ENCODE data around the gene SLC35E2B. TPM values are rescaled to one million over a fixed set of nuclear protein-coding genes. Genes with fewer than 3 reads are reported as not detected.
A peak's percentile ranks its signal among the peaks of the same experiment; 100 is the strongest.

SLC35E2B gene
- total RNA-seq, 1 experiment from 2014 or later = 51.3 TPM

DNA sequence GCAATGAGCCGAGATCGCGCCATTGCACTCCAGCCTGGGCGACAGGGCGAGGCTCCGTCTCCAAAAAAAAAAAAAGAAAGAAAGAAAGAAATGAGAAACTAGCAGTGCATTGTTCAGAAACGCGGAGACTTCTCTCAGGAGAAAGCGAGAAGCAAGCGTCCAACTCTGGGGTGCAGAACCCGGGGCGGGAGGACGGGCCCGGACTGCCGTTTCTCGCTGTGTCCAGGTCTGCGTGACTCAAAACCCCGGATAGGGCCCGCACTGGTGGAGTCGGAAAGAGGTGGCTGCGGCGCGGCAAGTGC lies 77.7 kb downstream of the SLC35E2B start:
- no peak for ATAC-seq
- CTCF ChIA-PET = interaction anchor here (1.0 to 2.4 kb wide), 4 partner anchors 14 to 110 kb away, joined by 4 to 8 read pairs (median 6); no protein-coding TSS in a partner anchor
- Mint-ChIP-seq H3K36me3 (0 out of 2 replicates have a peak, but pooled peaks cover 5% of the 10 kb centered on the region), H3K4me3 (peak overlapping the region; percentile 91), H3K9me3 (no peaks in the 10 kb centered on the region), H3K4me1 (peaks cover 18% of the 10 kb centered on the region), H3K27me3 (ENCODE audit: low read depth) (no peaks in the 10 kb centered on the region), H3K27ac (peak overlapping the region; percentile 73)
- POLR2A ChIA-PET = interaction anchor here (1.5 kb wide), 1 partner anchor 14 kb away, joined by 7 read pairs; no protein-coding TSS in a partner anchor
- TF ChIP-seq ZNF232 (CRISPR knock-in tag; IDR thresholded peaks at IDR 0.05) (0 out of 2 replicates have a peak, but pooled peaks have one; percentile 56), SP1 (CRISPR knock-in tag; conservative IDR thresholded peaks at IDR 0.05) (no peak)
- DNase-seq (ENCODE audit: low spot score) = no peak

DNA sequence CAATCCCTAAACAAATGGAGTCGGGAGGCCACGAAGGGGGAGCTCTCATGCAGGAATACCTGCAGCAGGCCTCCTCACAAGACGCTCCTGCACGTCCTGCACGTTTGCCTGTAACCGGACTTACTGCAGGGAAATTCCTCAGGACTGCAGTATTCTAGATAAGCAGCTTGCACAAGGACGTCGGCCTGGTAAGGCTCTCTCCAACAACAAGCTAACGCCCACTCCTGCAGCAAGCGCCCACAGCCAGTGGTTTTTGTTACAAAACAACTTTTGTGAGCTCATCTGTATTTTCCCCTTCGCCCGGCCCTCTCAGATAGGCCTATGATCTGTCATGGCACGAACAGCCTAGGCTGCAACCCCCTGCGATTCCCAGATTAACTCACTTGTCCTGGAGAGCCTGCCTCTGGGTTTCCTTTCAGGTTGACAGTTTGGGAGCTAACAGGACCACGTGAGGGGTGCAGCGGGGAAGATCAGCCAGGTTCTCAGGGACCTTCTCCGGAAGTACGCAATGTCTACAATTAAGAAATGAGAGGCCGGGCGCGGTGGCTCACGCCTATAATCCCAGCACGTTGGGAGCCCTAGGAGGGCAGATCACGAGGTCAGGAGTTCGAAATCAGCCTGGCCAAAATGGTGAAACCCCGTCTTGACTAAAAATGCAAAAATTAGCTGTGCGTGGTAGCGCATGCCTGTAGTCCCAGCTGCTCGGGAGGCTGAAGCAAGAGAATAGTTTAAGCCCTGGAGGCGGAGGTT lies 78.2 kb downstream of the SLC35E2B start:
- ChIA-PET CTCF (interaction anchor here (1.0 to 2.4 kb wide), 4 partner anchors 15 to 110 kb away, joined by 4 to 8 read pairs (median 6); no protein-coding TSS in a partner anchor), POLR2A (interaction anchor here (1.5 kb wide), 1 partner anchor 15 kb away, joined by 7 read pairs; no protein-coding TSS in a partner anchor)
- Mint-ChIP-seq H3K4me1 (peaks cover 18% of the 10 kb centered on the region), H3K27me3 (ENCODE audit: low read depth) (no peaks in the 10 kb centered on the region), H3K4me3 (peak overlapping the region; percentile 91), H3K27ac (peak overlapping the region; percentile 73), H3K36me3 (0 out of 2 replicates have a peak, but pooled peaks cover 5% of the 10 kb centered on the region), H3K9me3 (no peaks in the 10 kb centered on the region)
- TF ChIP-seq MYBL2 (CRISPR knock-in tag; IDR thresholded peaks at IDR 0.05) = no peak
- TF ChIP-seq, protein P1, sequence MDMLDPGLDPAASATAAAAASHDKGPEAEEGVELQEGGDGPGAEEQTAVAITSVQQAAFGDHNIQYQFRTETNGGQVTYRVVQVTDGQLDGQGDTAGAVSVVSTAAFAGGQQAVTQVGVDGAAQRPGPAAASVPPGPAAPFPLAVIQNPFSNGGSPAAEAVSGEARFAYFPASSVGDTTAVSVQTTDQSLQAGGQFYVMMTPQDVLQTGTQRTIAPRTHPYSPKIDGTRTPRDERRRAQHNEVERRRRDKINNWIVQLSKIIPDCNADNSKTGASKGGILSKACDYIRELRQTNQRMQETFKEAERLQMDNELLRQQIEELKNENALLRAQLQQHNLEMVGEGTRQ (CRISPR knock-in tag; IDR thresholded peaks at IDR 0.05) = no peak
- TF ChIP-seq SP1 (CRISPR knock-in tag; conservative IDR thresholded peaks at IDR 0.05) = no peak
- TF ChIP-seq, protein P2, sequence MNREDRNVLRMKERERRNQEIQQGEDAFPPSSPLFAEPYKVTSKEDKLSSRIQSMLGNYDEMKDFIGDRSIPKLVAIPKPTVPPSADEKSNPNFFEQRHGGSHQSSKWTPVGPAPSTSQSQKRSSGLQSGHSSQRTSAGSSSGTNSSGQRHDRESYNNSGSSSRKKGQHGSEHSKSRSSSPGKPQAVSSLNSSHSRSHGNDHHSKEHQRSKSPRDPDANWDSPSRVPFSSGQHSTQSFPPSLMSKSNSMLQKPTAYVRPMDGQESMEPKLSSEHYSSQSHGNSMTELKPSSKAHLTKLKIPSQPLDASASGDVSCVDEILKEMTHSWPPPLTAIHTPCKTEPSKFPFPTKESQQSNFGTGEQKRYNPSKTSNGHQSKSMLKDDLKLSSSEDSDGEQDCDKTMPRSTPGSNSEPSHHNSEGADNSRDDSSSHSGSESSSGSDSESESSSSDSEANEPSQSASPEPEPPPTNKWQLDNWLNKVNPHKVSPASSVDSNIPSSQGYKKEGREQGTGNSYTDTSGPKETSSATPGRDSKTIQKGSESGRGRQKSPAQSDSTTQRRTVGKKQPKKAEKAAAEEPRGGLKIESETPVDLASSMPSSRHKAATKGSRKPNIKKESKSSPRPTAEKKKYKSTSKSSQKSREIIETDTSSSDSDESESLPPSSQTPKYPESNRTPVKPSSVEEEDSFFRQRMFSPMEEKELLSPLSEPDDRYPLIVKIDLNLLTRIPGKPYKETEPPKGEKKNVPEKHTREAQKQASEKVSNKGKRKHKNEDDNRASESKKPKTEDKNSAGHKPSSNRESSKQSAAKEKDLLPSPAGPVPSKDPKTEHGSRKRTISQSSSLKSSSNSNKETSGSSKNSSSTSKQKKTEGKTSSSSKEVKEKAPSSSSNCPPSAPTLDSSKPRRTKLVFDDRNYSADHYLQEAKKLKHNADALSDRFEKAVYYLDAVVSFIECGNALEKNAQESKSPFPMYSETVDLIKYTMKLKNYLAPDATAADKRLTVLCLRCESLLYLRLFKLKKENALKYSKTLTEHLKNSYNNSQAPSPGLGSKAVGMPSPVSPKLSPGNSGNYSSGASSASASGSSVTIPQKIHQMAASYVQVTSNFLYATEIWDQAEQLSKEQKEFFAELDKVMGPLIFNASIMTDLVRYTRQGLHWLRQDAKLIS (CRISPR knock-in tag; IDR thresholded peaks at IDR 0.05; ENCODE audit: borderline replicate concordance) = no peak
- no peak for TF ChIP-seq NR1H2 (CRISPR knock-in tag; IDR thresholded peaks at IDR 0.05)
- no peak for TF ChIP-seq ZNF121 (CRISPR knock-in tag; IDR thresholded peaks at IDR 0.05)
- DNase-seq (ENCODE audit: low spot score) (peak; percentile 12), ATAC-seq (no peak)

DNA sequence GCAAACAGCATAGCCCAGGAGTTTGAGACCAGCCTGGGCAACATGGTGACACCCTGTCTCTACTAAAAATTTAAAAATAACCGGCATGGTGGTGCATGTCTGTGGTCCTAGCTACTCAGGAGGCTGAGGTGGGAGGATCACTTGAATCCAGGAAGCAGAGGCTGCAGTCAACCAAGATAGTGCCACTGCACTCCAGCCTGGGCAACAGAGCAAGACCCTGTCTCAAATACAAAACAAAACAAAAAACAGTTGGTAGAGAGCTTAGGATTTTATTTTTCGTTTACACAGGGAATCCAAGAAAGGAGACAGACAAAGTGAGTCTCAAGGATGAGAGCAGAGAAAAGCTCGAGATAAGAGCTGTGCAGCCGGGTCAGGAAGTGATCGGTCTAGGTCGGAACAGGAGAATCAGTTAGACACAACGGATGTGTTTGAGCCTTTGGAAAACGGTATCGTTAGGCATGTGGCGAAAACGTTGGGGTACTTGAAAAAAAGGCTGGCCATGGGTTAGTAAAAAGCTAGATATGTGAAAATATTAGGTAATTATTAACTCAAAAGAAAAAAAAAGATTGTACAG lies 79.0 kb downstream of the SLC35E2B start:
- Mint-ChIP-seq H3K9me3 (no peaks in the 10 kb centered on the region), H3K27ac (peak overlapping the region; percentile 57; the same call in 1 of the 2 replicates), H3K27me3 (ENCODE audit: low read depth) (no peaks in the 10 kb centered on the region), H3K4me1 (peaks cover 18% of the 10 kb centered on the region), H3K4me3 (peak overlapping the region; percentile 91), H3K36me3 (0 out of 2 replicates have a peak, but pooled peaks cover 5% of the 10 kb centered on the region)
- ATAC-seq (no peak), DNase-seq (ENCODE audit: low spot score) (no peak)
- POLR2A ChIA-PET = no interaction called here
- CTCF ChIA-PET = interaction anchor here (1.9 to 2.4 kb wide), 2 partner anchors 15 to 52 kb away, joined by 7 to 8 read pairs; no protein-coding TSS in a partner anchor
- no peak for TF ChIP-seq HMGA2 (CRISPR knock-in tag; IDR thresholded peaks at IDR 0.05)
- TF ChIP-seq, protein P3, sequence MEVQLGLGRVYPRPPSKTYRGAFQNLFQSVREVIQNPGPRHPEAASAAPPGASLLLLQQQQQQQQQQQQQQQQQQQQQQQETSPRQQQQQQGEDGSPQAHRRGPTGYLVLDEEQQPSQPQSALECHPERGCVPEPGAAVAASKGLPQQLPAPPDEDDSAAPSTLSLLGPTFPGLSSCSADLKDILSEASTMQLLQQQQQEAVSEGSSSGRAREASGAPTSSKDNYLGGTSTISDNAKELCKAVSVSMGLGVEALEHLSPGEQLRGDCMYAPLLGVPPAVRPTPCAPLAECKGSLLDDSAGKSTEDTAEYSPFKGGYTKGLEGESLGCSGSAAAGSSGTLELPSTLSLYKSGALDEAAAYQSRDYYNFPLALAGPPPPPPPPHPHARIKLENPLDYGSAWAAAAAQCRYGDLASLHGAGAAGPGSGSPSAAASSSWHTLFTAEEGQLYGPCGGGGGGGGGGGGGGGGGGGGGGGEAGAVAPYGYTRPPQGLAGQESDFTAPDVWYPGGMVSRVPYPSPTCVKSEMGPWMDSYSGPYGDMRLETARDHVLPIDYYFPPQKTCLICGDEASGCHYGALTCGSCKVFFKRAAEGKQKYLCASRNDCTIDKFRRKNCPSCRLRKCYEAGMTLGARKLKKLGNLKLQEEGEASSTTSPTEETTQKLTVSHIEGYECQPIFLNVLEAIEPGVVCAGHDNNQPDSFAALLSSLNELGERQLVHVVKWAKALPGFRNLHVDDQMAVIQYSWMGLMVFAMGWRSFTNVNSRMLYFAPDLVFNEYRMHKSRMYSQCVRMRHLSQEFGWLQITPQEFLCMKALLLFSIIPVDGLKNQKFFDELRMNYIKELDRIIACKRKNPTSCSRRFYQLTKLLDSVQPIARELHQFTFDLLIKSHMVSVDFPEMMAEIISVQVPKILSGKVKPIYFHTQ (CRISPR knock-in tag; IDR thresholded peaks at IDR 0.05) = no peak
- peak; percentile 60; the same call in 1 of the 2 replicates for TF ChIP-seq ZNF121 (CRISPR knock-in tag; IDR thresholded peaks at IDR 0.05)
- TF ChIP-seq, protein P4, sequence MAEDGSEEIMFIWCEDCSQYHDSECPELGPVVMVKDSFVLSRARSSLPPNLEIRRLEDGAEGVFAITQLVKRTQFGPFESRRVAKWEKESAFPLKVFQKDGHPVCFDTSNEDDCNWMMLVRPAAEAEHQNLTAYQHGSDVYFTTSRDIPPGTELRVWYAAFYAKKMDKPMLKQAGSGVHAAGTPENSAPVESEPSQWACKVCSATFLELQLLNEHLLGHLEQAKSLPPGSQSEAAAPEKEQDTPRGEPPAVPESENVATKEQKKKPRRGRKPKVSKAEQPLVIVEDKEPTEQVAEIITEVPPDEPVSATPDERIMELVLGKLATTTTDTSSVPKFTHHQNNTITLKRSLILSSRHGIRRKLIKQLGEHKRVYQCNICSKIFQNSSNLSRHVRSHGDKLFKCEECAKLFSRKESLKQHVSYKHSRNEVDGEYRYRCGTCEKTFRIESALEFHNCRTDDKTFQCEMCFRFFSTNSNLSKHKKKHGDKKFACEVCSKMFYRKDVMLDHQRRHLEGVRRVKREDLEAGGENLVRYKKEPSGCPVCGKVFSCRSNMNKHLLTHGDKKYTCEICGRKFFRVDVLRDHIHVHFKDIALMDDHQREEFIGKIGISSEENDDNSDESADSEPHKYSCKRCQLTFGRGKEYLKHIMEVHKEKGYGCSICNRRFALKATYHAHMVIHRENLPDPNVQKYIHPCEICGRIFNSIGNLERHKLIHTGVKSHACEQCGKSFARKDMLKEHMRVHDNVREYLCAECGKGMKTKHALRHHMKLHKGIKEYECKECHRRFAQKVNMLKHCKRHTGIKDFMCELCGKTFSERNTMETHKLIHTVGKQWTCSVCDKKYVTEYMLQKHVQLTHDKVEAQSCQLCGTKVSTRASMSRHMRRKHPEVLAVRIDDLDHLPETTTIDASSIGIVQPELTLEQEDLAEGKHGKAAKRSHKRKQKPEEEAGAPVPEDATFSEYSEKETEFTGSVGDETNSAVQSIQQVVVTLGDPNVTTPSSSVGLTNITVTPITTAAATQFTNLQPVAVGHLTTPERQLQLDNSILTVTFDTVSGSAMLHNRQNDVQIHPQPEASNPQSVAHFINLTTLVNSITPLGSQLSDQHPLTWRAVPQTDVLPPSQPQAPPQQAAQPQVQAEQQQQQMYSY (CRISPR knock-in tag; IDR thresholded peaks at IDR 0.05) = no peak
- TF ChIP-seq MXD4 (CRISPR knock-in tag; IDR thresholded peaks at IDR 0.05; ENCODE audit: borderline replicate concordance) = no peak
- TF ChIP-seq, protein P5, sequence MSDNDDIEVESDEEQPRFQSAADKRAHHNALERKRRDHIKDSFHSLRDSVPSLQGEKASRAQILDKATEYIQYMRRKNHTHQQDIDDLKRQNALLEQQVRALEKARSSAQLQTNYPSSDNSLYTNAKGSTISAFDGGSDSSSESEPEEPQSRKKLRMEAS (CRISPR knock-in tag; IDR thresholded peaks at IDR 0.05) = no peak
